Panc1 (cell line): ENCODE results near the gene HS2ST1. TPM values are rescaled to one million over a fixed set of nuclear protein-coding genes. Genes with fewer than 3 reads are reported as not detected.

Source experiments
- ATAC-seq: fragments of 200-7000 bp; cut with Tn5 transposase; 2 replicates; pipeline ENCODE4 v1.9.1; 2020; ENCODE audit warnings: mild to moderate bottlenecking, moderate library complexity
- BruUV-seq: library from RNA; stranded (reverse); fragments of 400-500 nt; replicated peaks from 2 replicates; lab custom pipeline; 2021; lab: Mats Ljungman, UMichigan
- CTCF ChIA-PET: fragments of 300-600 bp; sonication (Branson Sonifier 250); formaldehyde crosslinking; loops from one replicate; lab custom pipeline; 2022; ENCODE audit warnings: antibody characterized with exemption; lab: Charles Lee
- POLR2A ChIA-PET: fragments of 300-600 bp; sonication (Branson Sonifier 250); formaldehyde crosslinking; loops from one replicate; lab custom pipeline; 2022; ENCODE audit warnings: antibody characterized with exemption; lab: Charles Lee
- DNase-seq: peaks from one replicate; pipeline ENCODE4 v3.0.0-alpha.2; 2010; ENCODE audit warnings: low read depth, low spot score
- H3K27ac ChIP-seq: 2 replicates; pipeline ENCODE4 v1.5.1; 2011; ENCODE audit warnings: mild to moderate bottlenecking, low read length, inconsistent platforms
- H3K27me3 ChIP-seq: fragments of 200-500 bp; sonication (Bioruptor generic); 2 replicates; pipeline ENCODE4 v1.6.0; 2014; ENCODE audit warnings: low read length, inconsistent platforms; ENCODE audit not compliant: control insufficient read depth, insufficient read depth
- H3K36me3 ChIP-seq: fragments of 200-500 bp; sonication (Bioruptor generic); 2 replicates; pipeline ENCODE4 v1.5.1; 2014; ENCODE audit warnings: inconsistent platforms, mild to moderate bottlenecking, low read length, moderate library complexity; ENCODE audit not compliant: control insufficient read depth, insufficient read depth
- H3K4me1 ChIP-seq: 2 replicates; pipeline ENCODE4 v1.5.1; 2011; ENCODE audit warnings: inconsistent platforms, mild to moderate bottlenecking, low read length, moderate library complexity; ENCODE audit not compliant: control insufficient read depth, insufficient read depth
- H3K4me3 ChIP-seq, 2 experiments: 2 replicates each; pipeline ENCODE4 v1.5.1; 2011 to 2012; ENCODE audit warnings: low read depth in 2 of 2, low read length in 2 of 2, mild to moderate bottlenecking in 2 of 2, inconsistent platforms in 1 of 2, moderate library complexity in 1 of 2
- H3K9me3 ChIP-seq: fragments of 200-500 bp; sonication (Bioruptor generic); 2 replicates; pipeline ENCODE4 v1.5.1; 2014; ENCODE audit warnings: low read depth, mild to moderate bottlenecking, inconsistent platforms, low read length, moderate library complexity; ENCODE audit not compliant: control insufficient read depth, insufficient read depth
- POLR2AphosphoS5 ChIP-seq: IDR thresholded peaks from 2 replicates; pipeline ENCODE4 v1.6.1; 2012; ENCODE audit warnings: mild to moderate bottlenecking, low read depth, low read length, moderate library complexity
- REST ChIP-seq, 2 experiments: IDR thresholded peaks; 2 replicates each; pipeline ENCODE4 v1.6.1; 2011 to 2012; ENCODE audit warnings: low read depth in 2 of 2, control low read depth in 1 of 2, low read length in 1 of 2, mild to moderate bottlenecking in 1 of 2, moderate library complexity in 1 of 2; ENCODE audit not compliant: insufficient read depth in 1 of 2
- SIN3A ChIP-seq: IDR thresholded peaks from 2 replicates; pipeline ENCODE4 v1.6.1; 2012; ENCODE audit warnings: low read depth, mild to moderate bottlenecking, low read length, moderate library complexity, borderline replicate concordance; ENCODE audit not compliant: insufficient read depth
- TCF7L2 ChIP-seq: IDR thresholded peaks from 2 replicates; pipeline ENCODE4 v1.6.1; 2011; ENCODE audit warnings: mild to moderate bottlenecking, low read depth, low read length, inconsistent platforms
- in situ Hi-C: cut with HindIII; loops from 2 replicates; pipeline ENCODE4 v1.10.0; 2016; ENCODE audit warnings: low sequenced_read_pairs, low pct_unique_long_range_greater_than_20kb
- intact Hi-C: fragments of 100-400 bp; cut with micrococcal nuclease; formaldehyde crosslinking; loops from one replicate; pipeline ENCODE4 v1.10.0; 2022; ENCODE audit not compliant: unreplicated experiment
- total RNA-seq: library from RNA; stranded (reverse); gene quantifications from one replicate; pipeline ENCODE4 v1.2.1, GENCODE V29; 2021; ENCODE audit not compliant: unreplicated experiment
- TF ChIP-seq, protein P1 (sequence below): fragments of 450-650 bp; IDR thresholded peaks from 2 replicates; pipeline ENCODE4 v1.5.1; 2017; ENCODE audit warnings: mild to moderate bottlenecking

HS2ST1 gene
- total RNA-seq, 1 experiment from 2014 or later, result 81.0 TPM

GRCh38 chr1:87051965-87052364 is 137.5 kb downstream of the HS2ST1 start:
- Histone ChIP-seq H3K9me3 (peaks cover 10% of the 10 kb centered on the region; the same call in 1 of the 2 replicates), H3K36me3 (no peaks in the 10 kb centered on the region), H3K4me3 (no peak overlapping the region), H3K27me3 (no peaks in the 10 kb centered on the region), H3K4me1 (no peaks in the 10 kb centered on the region), H3K27ac (no peak overlapping the region)
- DNase-seq, result no peak
- no peak for ATAC-seq
- CTCF ChIA-PET, result no interaction called here
- POLR2A ChIA-PET, result no interaction called here
- in situ Hi-C loops, result no loop called here
- TF ChIP-seq SIN3A, result no peak
- no peak for TF ChIP-seq REST (IDR thresholded peaks at IDR 0.05; ENCODE audit: insufficient read depth in 1 of 2, low read depth in 2 of 2, low read length in 1 of 2)
- TF ChIP-seq POLR2AphosphoS5, result no peak
- TF ChIP-seq, protein P1, sequence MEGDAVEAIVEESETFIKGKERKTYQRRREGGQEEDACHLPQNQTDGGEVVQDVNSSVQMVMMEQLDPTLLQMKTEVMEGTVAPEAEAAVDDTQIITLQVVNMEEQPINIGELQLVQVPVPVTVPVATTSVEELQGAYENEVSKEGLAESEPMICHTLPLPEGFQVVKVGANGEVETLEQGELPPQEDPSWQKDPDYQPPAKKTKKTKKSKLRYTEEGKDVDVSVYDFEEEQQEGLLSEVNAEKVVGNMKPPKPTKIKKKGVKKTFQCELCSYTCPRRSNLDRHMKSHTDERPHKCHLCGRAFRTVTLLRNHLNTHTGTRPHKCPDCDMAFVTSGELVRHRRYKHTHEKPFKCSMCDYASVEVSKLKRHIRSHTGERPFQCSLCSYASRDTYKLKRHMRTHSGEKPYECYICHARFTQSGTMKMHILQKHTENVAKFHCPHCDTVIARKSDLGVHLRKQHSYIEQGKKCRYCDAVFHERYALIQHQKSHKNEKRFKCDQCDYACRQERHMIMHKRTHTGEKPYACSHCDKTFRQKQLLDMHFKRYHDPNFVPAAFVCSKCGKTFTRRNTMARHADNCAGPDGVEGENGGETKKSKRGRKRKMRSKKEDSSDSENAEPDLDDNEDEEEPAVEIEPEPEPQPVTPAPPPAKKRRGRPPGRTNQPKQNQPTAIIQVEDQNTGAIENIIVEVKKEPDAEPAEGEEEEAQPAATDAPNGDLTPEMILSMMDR, result no peak
- TF ChIP-seq TCF7L2, result no peak
- intact Hi-C loops, result no loop called here
- no TSS peak for BruUV-seq

DNA sequence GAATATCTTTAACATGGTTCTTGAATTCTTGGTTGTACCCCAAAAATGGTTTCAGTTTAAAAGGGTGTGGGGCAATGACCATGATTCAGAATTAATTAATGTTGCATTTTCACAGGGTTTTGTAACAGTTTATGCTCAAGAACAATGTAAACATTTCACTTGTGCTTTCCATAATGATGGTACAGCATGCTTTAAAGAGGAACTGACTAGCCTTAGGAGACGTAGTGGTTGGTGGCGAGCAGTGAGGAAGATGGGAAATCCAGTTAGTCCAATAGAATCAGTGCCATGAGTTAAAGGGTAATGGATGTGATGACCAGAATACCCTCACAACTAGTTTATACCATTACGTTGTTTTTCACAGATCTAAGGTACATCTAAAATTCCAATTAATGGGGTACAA is 138.0 kb downstream of the HS2ST1 start:
- no peak for TF ChIP-seq REST (IDR thresholded peaks at IDR 0.05; ENCODE audit: insufficient read depth in 1 of 2, low read depth in 2 of 2, low read length in 1 of 2)
- no peak for TF ChIP-seq SIN3A
- TF ChIP-seq TCF7L2, result no peak
- no peak for TF ChIP-seq POLR2AphosphoS5
- TF ChIP-seq, protein P1, result no peak
- peaks cover 7% of the 10 kb centered on the region; the same call in 1 of the 2 replicates for H3K9me3 ChIP-seq
- in situ Hi-C loops (no loop called here), intact Hi-C loops (no loop called here)
- no peak overlapping the region for H3K27ac ChIP-seq
- no peak for DNase-seq
- CTCF ChIA-PET, result no interaction called here
- BruUV-seq, result no TSS peak
- H3K4me3 ChIP-seq, result no peak overlapping the region
- POLR2A ChIA-PET, result no interaction called here
- ATAC-seq, result no peak
- no peaks in the 10 kb centered on the region for H3K4me1 ChIP-seq
- no peaks in the 10 kb centered on the region for H3K27me3 ChIP-seq
- H3K36me3 ChIP-seq, result no peaks in the 10 kb centered on the region
